Measurements from ENCODE around the gene DMAC2.
"Not testable (repeated sequence)": the region's sequence is repeated elsewhere in the genome, so short reads cannot be mapped to it uniquely, and the experiment has no call there.

DMAC2 gene

DNA sequence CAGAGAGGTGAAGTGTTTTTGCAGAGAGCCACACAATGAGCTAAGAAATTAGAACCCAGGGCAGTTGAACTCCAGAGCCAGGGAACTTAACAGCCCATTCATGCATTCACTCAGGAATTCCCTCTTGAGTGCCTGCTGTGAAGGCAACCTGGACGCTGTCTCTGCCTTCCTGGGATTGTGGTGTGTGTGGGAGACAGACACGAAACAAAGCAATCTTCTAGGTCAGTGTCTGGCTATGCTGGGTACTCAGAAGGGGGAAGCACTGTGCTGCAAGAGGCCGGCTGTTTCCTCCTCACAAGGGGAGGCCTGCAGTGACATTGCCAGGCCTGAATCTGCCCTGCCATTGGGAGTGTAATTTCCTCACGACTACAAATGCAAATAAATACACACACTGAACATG is 32.4 kb downstream of the DMAC2 start:
- Histone ChIP-seq H3K4me3 (no peak overlapping the region), H3K27ac (peak overlapping the region in 7 of 21 experiments; percentile 5 to 36 (median 17))

DNA sequence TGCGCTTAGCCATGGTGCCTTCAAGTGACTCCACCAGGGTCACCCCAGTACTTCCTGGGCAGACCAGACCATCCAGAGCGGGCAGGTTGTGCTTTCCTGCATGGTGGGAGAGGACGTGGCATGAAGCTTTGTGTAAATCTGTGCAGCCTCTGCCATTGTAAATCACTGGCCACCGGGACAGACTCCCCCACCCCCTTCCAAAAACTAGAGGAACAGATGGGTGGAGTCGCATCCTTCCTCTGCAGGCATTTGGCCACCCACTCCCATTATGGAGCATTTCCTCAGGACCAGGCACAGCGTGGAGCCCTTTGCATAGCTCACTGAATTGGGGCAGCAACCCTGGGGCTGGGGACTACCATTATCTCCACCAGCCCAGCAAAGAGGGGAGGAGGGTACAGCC is 33.9 kb downstream of the DMAC2 start:
- Histone ChIP-seq H3K4me3 (no peak overlapping the region), H3K27ac (peak overlapping the region in 1 of 21 experiments; percentile 45)

DNA sequence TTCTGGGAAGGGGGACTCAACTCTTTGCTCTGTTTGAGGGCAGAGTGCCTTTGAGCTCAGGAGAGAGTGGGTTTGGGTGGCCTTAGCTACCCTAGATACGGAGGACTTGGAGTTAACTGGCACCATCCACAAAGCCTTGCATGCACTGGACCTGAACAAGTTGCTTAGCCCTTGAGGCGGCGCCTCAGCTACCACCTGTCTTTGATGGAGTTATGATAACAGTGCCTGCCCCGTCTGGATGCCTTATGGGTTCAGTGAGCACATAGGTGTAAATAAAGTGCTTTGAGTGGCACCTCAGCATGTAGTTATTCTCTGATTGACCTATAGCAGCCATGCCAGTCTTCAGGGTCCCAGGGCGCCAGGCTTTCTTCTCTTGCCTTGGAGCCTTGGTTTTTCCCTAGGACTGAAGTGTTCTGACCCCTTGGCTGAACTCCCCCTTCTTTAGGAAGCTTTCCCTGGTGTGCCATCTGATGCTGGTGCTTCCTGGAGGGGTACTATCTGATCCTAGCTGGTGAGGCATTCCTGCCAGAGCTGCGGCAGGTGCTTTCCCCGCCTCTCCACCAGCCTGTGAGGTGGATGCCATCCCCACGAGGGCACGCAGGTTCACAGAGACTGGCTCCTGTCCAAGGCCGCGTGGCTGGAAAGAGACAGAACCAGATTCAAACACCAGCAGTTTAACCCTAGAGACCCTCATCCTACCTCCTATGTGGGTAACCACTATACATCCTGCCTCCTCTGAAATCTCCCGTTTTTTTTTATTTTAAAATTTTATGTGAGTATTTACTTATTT is 36.3 kb downstream of the DMAC2 start:
- H3K27ac ChIP-seq, result no peak overlapping the region

DNA sequence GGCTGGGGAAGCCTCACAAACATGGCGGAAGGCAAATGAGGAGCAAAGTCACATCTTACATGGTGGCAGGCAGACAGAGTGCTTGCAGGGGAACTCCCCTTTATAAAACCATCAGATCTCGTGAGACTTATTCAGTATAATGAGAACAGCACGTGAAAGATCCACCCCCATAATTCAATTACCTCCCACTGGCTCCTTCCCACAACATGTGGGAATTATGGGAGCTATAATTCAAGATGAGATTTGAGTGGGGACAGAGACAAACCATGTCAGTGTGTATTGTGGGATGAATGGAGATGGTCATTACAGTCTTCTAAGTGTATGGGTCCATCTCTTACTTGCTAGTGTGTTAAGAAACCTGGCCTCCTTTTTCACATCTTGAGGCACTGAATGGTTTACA is 37.7 kb downstream of the DMAC2 start:
- Histone ChIP-seq H3K4me3 (no peak overlapping the region), H3K27ac (no peak overlapping the region)

More for the DNA sequence above, 36.3 kb downstream of the DMAC2 start:
- H3K4me3 ChIP-seq, result no peak overlapping the region

GRCh38 chr19:41401483-41401882 is 38.2 kb downstream of the DMAC2 start:
- Histone ChIP-seq H3K27ac (peak overlapping the region in 1 of 21 experiments; percentile 16), H3K4me3 (no peak overlapping the region)

DNA sequence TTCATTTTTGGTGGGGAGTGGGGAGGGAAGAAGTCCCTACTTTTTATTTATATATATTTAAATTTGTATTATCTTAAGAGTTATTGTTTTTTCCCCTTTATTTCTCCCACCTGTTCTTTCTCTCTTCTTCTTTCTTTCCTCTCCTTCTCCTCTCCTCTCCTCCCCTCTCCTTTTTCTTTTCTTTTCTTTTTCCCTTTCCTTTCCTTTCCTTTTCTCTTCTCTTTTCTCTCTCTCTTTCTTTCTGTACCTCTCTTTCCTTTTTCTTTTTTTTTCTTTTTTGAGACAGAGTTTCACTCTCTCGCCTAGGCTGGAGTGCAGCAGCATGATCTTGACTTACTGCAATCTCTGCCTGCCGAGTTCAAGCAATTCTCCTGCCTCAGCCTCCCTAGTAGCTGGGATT is 40.2 kb downstream of the DMAC2 start:
- peak overlapping the region in 1 of 21 experiments; percentile 12 for H3K27ac ChIP-seq

DNA sequence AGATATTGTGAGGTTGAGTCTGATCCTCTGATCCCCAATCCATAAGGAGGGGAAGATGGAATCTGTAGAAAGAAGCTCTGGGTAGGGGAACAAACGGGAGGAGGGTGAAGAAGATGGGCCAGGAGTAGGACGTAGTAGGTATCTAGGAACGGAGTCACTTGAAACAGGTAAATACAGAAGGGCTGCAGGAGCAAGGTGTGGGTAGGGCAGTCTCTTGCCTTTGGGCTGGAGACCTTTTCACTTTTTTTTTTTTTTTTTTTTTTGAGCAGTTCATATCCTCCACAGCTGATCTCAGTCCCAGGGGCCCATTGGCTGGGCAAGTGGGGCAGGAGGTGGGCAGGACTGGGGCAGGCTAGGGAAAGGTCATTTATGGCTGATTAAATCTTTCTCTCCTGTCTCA is 40.6 kb downstream of the DMAC2 start:
- H3K4me3 ChIP-seq, result peak overlapping the region in 2 of 7 experiments; percentile 87 to 97
- peak overlapping the region in 1 of 21 experiments; percentile 90 for H3K27ac ChIP-seq

More for the DNA sequence above, 40.2 kb downstream of the DMAC2 start:
- H3K4me3 ChIP-seq, result no peak overlapping the region

DNA sequence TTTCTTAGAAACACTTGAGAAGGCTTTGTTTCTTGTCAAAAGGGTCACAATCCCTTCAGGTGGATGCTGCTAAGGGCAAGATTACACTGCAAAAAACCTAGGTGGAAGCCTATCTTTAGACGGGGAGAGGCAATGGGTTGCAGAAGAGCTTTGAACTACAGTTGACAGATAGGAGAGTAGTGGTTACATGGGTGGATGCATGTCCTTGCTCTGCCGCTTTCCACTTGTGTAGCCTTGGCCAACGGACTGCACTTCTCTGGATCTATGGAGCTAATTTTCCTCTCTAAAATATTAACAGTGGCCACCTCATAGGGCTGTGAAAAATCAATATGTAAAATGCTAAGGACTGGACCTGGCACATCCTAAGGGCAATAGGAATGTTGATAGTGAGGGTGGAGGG is 41.1 kb downstream of the DMAC2 start:
- Histone ChIP-seq H3K27ac (peak overlapping the region in 14 of 21 experiments; percentile 80 to 98 (median 92)), H3K4me3 (peak overlapping the region; percentile 68 to 97 (median 87))

GRCh38 chr19:41398050-41398418 is 41.7 kb downstream of the DMAC2 start:
- H3K4me3 ChIP-seq, result peak overlapping the region; percentile 68 to 97 (median 87)
- H3K27ac ChIP-seq, result peak overlapping the region; percentile 63 to 98 (median 91)

DNA sequence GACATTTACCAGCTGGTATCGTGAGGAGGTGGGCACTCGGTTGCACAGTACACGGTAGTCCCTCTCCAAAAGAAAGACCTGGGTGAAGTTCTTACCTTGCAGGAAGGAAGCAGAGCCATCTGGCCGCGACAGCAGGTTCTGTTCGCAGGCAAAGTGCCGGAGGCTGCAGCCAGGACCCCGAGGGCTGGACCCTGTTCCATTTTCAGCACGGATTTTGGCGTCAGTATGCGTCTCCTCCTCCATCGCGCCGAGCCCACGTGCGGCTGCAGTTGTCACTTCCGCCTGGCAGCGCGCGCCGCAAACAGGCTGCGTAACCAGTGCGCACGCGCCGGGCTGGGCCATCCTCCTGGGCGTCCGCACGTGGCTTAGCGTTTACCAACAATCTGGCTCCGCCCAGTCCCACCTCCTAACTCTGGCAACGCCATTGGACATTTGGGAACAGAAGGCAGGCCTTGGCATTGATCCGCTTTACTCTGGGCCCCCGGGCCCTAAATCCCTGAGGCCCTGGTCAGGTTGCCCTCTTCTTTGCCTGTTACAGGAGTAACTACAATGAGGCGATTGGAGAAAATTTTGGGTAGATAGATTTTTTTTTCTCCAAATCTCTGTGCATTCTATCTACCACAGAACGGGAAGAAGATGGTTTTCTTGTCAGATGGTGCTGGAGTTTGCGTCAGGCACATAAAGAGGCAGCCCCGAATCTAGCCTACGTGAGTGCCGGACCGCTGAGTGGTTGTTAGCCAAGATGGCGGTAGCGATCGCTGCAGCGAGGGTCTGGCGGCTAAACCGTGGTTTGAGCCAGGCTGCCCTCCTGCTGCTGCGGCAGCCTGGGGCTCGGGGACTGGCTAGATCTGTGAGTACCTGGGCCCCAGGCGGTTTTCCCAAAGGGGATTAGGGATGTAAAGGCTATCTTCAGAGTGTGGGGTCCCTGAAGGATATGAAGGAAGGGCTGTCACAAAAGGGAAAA is 42.3 kb downstream of the DMAC2 start, which contains the start of the genes BCKDHA and EXOSC5:
Gene BCKDHA (plus strand): TSS at position 733 of the 964 bp plus-strand sequence. CDS start 10 bp downstream, at position 743.
Gene EXOSC5 (minus strand): TSS at position 274 of the 964 bp plus-strand sequence. CDS start 31 bp downstream, at position 243.
- Histone ChIP-seq H3K4me3 (peak within 1 kb of the TSS; percentile 68 to 97 (median 87)), H3K27ac (peak within 1 kb of the TSS; percentile 63 to 98 (median 91))

DNA sequence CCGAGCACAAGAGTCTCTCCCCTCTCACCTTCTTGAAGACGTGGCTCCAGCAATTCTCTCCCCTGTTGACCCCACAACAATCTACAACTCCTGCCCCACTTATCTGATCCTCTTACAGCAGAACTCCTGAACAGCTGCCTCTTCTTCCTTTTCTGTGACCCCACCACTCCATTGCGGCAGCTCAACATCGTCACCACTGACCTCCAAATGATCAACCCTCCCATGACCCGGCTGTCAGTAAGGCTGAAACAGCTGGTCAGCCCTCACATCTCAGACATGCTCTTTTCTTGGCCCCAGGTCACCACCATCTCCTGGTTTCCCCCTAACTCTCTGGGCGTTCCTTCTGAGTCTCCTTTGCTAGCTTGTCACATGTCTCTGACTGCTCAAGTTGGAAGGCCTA is 44.4 kb downstream of the DMAC2 start:
- H3K27ac ChIP-seq, result no peak overlapping the region
- no peak overlapping the region for H3K4me3 ChIP-seq

GRCh38 chr19:41392775-41393174 is 46.9 kb downstream of the DMAC2 start:
- no peak overlapping the region for H3K27ac ChIP-seq

DNA sequence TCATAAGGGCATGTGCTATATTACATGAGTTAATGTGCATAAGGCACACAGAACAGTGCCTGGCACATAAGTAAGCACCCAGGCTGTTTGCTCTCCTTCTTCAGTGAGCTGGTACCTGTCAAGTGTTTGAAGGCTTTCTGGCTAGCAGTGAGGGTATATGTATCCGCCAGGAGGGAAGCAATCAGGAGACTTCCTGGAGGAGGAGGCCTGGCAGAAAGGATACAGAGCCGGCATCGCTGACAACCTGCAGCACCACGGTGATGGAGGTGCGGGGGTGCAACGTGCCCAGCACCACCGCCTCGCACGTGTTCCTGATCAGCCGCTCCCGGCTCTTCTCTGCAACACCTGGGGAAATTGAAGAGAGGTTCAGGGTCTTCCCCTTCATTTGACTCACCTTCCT is 48.1 kb downstream of the DMAC2 start:
- H3K4me3 ChIP-seq, result no peak overlapping the region
- H3K27ac ChIP-seq, result no peak overlapping the region

More at GRCh38 chr19:41392775-41393174, 46.9 kb downstream of the DMAC2 start:
- H3K4me3 ChIP-seq, result no peak overlapping the region

GRCh38 chr19:41386442-41386841 is 53.3 kb downstream of the DMAC2 start:
- H3K4me3 ChIP-seq, result no peak overlapping the region
- peak overlapping the region in 17 of 21 experiments; percentile 2 to 78 (median 61) for H3K27ac ChIP-seq

DNA sequence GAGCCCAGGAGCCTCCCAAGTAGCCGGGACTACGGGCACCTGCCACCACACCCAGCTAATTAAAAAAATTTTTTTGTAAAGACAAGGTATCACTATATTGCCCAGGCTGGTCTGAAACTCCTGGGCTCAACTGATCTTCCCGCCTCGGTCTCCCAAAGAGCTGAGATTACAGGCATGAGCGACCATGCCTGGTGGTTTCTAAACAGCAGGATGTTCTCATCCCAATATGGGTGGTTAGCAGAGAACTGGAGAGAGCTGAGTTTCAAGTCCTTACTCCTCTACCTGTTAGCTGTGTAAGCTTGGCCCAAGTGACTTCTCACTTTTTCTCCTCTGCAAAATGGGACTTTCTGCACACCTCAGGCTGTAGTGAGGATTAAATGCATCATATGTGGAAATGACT is 55.4 kb downstream of the DMAC2 start:
- Histone ChIP-seq H3K4me3 (no peak overlapping the region), H3K27ac (no peak overlapping the region)

- H3K4me3 ChIP-seq, H3K27ac ChIP-seq: not testable (repeated sequence)
These were observed 58.2 kb downstream of the DMAC2 start for GRCh38 chr19:41381536-41381935.
